Measurements from ENCODE around the gene AP3B2.
"Not testable (repeated sequence)": the region's sequence is repeated elsewhere in the genome, so short reads cannot be mapped to it uniquely, and the experiment has no call there.

The AP3B2 gene

GRCh38 chr15:82709421-82710207 is at the start of gene AP3B2:
AP3B2 (minus strand) TSS chr15:82709875; CDS start chr15:82709706, 169 bp downstream.
- peak; percentile 66 to 69 for DNase-seq

- DNase-seq = no peak
Observed at GRCh38 chr15:82751308-82751707, 41.6 kb upstream of the AP3B2 start.

- no peak for DNase-seq
Observed at GRCh38 chr15:82750831-82751180, 41.1 kb upstream of the AP3B2 start.

GRCh38 chr15:82749951-82750830 is 40.5 kb upstream of the AP3B2 start:
- peak; percentile 79 to 87 for DNase-seq

GRCh38 chr15:82748315-82748714 is 38.6 kb upstream of the AP3B2 start:
- no peak for DNase-seq

- DNase-seq = no peak
Observed at GRCh38 chr15:82743810-82744209, 34.1 kb upstream of the AP3B2 start.

- no peak for DNase-seq
Observed at GRCh38 chr15:82742134-82742533, 32.5 kb upstream of the AP3B2 start.

- no peak for DNase-seq
Observed at GRCh38 chr15:82739086-82739485, 29.4 kb upstream of the AP3B2 start.

- no peak for DNase-seq
Observed at GRCh38 chr15:82737975-82738374, 28.3 kb upstream of the AP3B2 start.

- no peak for DNase-seq
Observed at GRCh38 chr15:82731527-82731926, 21.9 kb upstream of the AP3B2 start.

GRCh38 chr15:82730022-82730530 is 20.4 kb upstream of the AP3B2 start:
- DNase-seq = no peak

- DNase-seq = no peak
Observed at GRCh38 chr15:82726816-82727215, 17.1 kb upstream of the AP3B2 start.

- no peak for DNase-seq
Observed at GRCh38 chr15:82715003-82715402, 5.3 kb upstream of the AP3B2 start.

GRCh38 chr15:82714016-82714415 is 4.3 kb upstream of the AP3B2 start:
- no peak for DNase-seq

GRCh38 chr15:82712036-82712435 is 2.4 kb upstream of the AP3B2 start:
- no peak for DNase-seq

- no peak for DNase-seq
Observed at GRCh38 chr15:82710926-82711490, 1.3 kb upstream of the AP3B2 start.

GRCh38 chr15:82710208-82710555 is 507 bp upstream of the AP3B2 start:
- no peak for DNase-seq

GRCh38 chr15:82709081-82709420 is 624 bp downstream of the AP3B2 start:
- DNase-seq = peak in 1 of 2 experiments; percentile 6

- not testable (repeated sequence) for DNase-seq
Observed at GRCh38 chr15:82705856-82706255, 3.8 kb downstream of the AP3B2 start.

GRCh38 chr15:82699726-82700125 is 9.9 kb downstream of the AP3B2 start:
- no peak for DNase-seq

- no peak for DNase-seq
Observed at GRCh38 chr15:82698711-82699345, 10.8 kb downstream of the AP3B2 start.

GRCh38 chr15:82697735-82698407 is 11.8 kb downstream of the AP3B2 start:
- DNase-seq = no peak

GRCh38 chr15:82692171-82692570 is 17.5 kb downstream of the AP3B2 start:
- no peak for DNase-seq
